ENCODE results near the gene MARCHF10.

Gene MARCHF10

DNA sequence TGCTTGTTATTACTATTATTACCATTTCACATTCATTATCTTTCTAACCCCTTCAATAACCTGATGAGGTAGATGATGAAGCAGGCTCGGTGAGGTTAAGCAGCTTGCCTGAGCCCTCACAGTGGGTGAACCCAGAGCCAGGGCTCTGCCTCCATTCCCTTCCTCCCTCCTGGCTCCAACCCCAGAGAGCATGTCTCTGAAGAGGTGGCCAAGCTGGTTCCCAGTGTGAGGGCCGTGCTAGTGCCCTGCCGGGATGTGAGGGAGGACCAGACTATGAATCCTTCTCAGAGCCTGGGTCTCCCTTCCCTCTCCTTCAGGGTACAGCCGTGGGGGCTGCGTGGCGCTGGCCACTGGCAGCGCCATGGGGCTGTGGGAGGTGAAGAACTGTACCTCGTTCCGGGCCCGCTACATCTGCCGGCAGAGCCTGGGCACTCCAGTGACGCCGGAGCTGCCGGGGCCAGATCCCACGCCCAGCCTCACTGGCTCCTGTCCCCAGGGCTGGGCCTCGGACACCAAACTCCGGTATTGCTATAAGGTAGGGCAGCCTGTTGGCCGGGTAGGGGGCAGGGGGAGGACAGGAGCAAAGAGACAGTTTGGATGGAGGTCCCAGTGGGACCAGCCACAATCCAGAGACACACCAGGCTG, 131.0 kb downstream of the MARCHF10 start:
- Mint-ChIP-seq H3K36me3 (ENCODE audit: low read depth) (no peaks in the 10 kb centered on the region), H3K4me3 (no peak overlapping the region), H3K27ac (no peak overlapping the region), H3K4me1 (ENCODE audit: low read depth) (no peaks in the 10 kb centered on the region), H3K9me3 (no peaks in the 10 kb centered on the region), H3K27me3 (ENCODE audit: low read depth) (no peaks in the 10 kb centered on the region)
- no peak for DNase-seq (ENCODE audit: low spot score)

DNA sequence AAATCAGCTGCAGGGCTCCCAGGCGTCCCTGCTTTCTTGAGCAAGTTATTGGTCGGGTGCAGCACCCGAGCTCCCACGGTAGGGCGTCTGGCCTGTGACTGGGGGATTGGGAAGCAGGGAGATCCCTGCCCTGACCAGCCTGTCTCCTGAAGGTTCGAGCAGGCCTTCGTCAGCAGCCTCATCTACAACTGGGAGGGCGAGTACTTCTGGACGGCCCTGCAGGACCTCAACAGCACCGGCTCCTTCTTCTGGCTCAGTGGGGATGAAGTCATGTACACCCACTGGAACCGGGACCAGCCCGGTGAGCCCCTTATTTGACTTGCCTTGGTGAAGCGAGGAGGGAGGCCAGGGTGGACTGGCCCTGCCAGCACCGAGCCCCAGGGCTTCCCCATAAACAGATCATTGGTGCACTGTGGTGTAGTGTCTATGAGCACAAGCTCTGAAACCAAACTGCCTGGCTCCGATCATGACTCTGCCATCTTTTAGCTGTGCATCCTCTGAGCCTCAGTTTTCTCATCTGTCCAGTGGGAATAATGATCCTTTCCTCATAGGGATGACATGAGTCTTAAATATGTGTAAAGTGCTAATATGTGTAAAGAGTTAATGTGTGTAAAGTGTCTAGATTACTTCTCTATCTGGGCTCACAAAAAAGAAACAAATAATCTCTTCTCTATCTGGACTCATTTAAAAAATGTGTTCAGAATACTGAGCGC, 131.7 kb downstream of the MARCHF10 start:
- no peaks in the 10 kb centered on the region for H3K9me3 Mint-ChIP-seq
- H3K4me3 Mint-ChIP-seq = no peak overlapping the region
- no peak for DNase-seq (ENCODE audit: low spot score)
- no peak overlapping the region for H3K27ac Mint-ChIP-seq
- H3K4me1 Mint-ChIP-seq (ENCODE audit: low read depth) = no peaks in the 10 kb centered on the region
- no peaks in the 10 kb centered on the region for H3K36me3 Mint-ChIP-seq (ENCODE audit: low read depth)
- H3K27me3 Mint-ChIP-seq (ENCODE audit: low read depth) = no peaks in the 10 kb centered on the region

DNA sequence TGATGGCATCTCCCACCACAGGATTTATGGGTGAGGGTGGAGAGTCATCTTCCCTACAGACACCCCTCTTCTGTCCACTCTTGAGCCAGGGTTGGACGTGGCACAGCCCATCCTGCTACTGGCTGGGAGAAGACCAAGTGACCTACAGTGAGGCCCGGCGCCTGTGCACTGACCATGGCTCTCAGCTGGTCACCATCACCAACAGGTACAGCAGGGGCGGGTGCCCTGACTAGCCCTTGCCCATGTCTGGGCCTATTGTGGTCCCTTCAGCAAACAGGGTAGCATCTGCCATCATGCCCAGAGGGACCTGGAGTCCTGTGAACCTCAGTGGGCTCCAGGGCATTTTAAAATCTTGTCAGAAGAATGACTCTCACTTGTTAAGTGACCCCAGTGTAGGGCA, 132.4 kb downstream of the MARCHF10 start:
- H3K27me3 Mint-ChIP-seq (ENCODE audit: low read depth) = no peaks in the 10 kb centered on the region
- H3K4me3 Mint-ChIP-seq = no peak overlapping the region
- H3K9me3 Mint-ChIP-seq = no peaks in the 10 kb centered on the region
- no peak overlapping the region for H3K27ac Mint-ChIP-seq
- no peak for DNase-seq (ENCODE audit: low spot score)
- H3K36me3 Mint-ChIP-seq (ENCODE audit: low read depth) = no peaks in the 10 kb centered on the region
- H3K4me1 Mint-ChIP-seq (ENCODE audit: low read depth) = no peaks in the 10 kb centered on the region

DNA sequence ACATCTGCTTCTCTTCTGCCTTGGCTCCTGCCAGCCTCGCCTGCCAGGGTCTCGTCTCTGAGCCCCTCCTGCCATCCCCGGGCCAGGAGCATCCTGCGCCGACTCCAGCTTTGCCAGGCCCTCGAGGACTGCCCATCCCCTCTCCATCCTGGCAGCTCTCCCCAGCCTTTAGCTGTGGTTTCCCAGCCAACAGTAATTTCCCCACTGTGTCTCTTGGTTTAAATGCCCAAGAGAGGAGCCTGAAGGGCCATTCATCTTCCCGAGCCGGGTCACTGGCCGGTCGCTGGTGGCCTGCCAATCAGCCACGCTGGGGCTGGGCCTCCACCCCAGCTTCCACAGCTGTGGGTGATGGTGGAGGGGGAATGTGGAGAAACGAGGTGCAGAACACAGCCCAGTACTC, 132.9 kb downstream of the MARCHF10 start:
- no peaks in the 10 kb centered on the region for H3K4me1 Mint-ChIP-seq (ENCODE audit: low read depth)
- DNase-seq (ENCODE audit: low spot score) = no peak

DNA sequence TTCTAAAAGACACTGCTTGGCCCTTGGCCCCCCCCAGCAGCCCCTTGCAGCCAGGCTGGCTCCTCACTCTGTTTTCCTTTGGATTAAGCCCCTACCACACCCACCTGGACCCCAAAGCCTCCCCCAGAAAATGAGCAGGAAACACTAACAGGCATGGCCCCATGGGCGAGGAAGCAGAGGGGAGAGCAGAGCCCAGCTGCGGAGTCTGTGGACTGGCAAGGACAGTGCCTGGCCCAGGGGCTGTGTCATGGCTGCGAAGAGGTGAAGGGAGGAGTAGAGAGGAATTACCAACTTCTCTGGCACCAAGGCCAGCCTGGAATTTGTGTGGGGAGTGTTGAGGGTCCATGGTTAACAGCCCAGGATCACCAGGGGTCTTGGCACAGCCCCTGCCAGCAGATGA, 133.3 kb downstream of the MARCHF10 start:
- Mint-ChIP-seq H3K27me3 (ENCODE audit: low read depth) (no peaks in the 10 kb centered on the region), H3K4me3 (no peak overlapping the region), H3K27ac (no peak overlapping the region), H3K36me3 (ENCODE audit: low read depth) (no peaks in the 10 kb centered on the region), H3K4me1 (ENCODE audit: low read depth) (no peaks in the 10 kb centered on the region), H3K9me3 (no peaks in the 10 kb centered on the region)
- no peak for DNase-seq (ENCODE audit: low spot score)

More for the DNA sequence above, 132.9 kb downstream of the MARCHF10 start:
- Mint-ChIP-seq H3K27ac (no peak overlapping the region), H3K9me3 (no peaks in the 10 kb centered on the region), H3K27me3 (ENCODE audit: low read depth) (no peaks in the 10 kb centered on the region), H3K4me3 (no peak overlapping the region), H3K36me3 (ENCODE audit: low read depth) (no peaks in the 10 kb centered on the region)

DNA sequence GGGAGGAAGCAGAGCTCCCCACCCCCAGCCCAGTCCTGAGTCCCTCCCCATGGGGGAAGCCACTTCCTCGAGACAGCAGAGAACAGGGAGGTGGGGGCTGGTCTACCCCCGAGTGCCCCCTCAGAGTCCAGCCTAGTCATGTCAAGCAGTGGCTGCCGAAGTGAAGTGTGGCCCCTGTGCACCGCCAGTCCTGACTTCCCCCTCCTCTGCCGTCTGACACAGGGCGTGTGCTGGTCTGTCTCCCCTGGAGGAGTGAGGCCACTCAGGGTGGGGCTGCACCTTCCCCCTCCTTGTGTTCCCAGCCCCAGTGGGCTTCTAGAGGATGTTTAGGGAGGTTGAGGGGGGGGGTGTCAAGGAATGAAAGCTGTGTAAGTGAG, 133.8 kb downstream of the MARCHF10 start:
- no peaks in the 10 kb centered on the region for H3K4me1 Mint-ChIP-seq (ENCODE audit: low read depth)
- no peak for DNase-seq (ENCODE audit: low spot score)
- H3K27me3 Mint-ChIP-seq (ENCODE audit: low read depth) = no peaks in the 10 kb centered on the region
- no peaks in the 10 kb centered on the region for H3K9me3 Mint-ChIP-seq
- no peak overlapping the region for H3K27ac Mint-ChIP-seq
- H3K4me3 Mint-ChIP-seq = no peak overlapping the region
- H3K36me3 Mint-ChIP-seq (ENCODE audit: low read depth) = no peaks in the 10 kb centered on the region

DNA sequence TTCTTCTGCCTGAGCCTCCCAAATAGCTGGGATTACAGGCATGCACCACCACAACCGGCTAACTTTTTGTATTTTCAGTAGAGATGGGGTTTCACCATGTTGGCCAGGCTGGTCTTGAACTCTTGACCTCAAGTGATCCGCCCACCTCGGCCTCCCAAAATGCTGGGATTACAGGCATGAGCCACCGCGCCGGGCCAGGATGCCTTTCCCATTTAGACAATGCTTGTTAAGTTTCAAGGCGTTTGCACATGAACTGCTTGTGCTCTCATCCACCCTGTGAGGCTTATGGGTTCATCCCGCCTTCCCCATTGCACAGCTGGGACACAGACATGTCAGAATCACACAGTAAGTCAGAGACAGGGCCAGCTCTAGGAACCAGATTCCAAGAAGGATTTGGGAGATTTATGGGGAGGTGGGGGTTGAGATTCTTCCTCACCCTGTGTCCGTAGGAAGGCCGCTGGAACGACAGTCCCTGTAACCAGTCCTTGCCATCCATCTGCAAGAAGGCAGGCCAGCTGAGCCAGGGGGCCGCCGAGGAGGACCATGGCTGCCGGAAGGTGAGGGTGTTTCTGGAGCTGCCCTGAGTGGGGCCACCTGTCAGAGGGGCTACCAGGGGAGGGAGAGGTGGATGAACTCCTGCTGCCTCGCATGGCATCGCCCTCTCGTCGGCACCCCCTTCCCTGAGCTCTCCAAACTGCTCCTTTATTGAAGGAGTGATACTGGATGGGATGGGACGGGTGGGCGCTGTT, 134.3 kb downstream of the MARCHF10 start:
- no peaks in the 10 kb centered on the region for H3K4me1 Mint-ChIP-seq (ENCODE audit: low read depth)
- H3K9me3 Mint-ChIP-seq = no peaks in the 10 kb centered on the region
- H3K27me3 Mint-ChIP-seq (ENCODE audit: low read depth) = no peaks in the 10 kb centered on the region
- DNase-seq (ENCODE audit: low spot score) = no peak
- no peak overlapping the region for H3K27ac Mint-ChIP-seq
- no peak overlapping the region for H3K4me3 Mint-ChIP-seq
- no peaks in the 10 kb centered on the region for H3K36me3 Mint-ChIP-seq (ENCODE audit: low read depth)

DNA sequence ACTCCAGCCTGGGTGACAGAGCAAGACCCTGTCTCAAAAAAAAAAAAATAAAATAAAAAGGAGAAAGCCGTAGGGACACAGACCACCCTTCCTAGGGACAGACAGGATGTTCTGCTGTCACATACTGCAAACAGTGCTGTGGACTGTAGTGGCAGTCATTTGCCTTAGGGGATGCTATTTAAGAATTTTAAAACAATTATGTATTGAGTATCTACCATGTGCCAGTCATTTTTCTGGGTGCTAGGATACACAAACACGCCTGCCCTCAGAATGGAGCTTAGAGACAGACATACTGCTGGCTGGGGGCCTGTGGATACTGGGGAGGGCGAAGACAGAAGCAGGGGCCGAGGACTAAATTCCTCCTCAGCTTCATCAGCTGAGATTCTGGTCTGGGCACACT, 135.2 kb downstream of the MARCHF10 start:
- H3K27ac Mint-ChIP-seq = no peak overlapping the region
- no peaks in the 10 kb centered on the region for H3K27me3 Mint-ChIP-seq (ENCODE audit: low read depth)
- H3K4me3 Mint-ChIP-seq = no peak overlapping the region
- H3K9me3 Mint-ChIP-seq = no peaks in the 10 kb centered on the region
- H3K36me3 Mint-ChIP-seq (ENCODE audit: low read depth) = no peaks in the 10 kb centered on the region
- no peak for DNase-seq (ENCODE audit: low spot score)
- no peaks in the 10 kb centered on the region for H3K4me1 Mint-ChIP-seq (ENCODE audit: low read depth)

DNA sequence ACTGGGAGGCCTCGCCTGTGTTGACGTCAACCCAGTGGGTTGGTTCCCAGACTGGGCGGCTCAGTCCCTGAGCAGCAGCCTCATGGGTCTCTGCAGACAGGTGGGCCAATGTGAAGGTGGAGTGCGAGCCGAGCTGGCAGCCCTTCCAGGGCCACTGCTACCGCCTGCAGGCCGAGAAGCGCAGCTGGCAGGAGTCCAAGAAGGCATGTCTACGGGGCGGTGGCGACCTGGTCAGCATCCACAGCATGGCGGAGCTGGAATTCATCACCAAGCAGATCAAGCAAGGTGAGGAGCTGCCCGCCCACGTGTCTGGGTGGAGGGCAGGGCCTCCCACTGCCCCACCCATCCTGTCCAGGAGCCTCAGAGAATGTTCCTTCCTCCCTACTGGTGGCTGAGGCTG, 136.6 kb downstream of the MARCHF10 start:
- Mint-ChIP-seq H3K9me3 (no peaks in the 10 kb centered on the region), H3K36me3 (ENCODE audit: low read depth) (no peaks in the 10 kb centered on the region), H3K27ac (no peak overlapping the region), H3K4me1 (ENCODE audit: low read depth) (no peaks in the 10 kb centered on the region), H3K4me3 (no peak overlapping the region), H3K27me3 (ENCODE audit: low read depth) (no peaks in the 10 kb centered on the region)
- no peak for DNase-seq (ENCODE audit: low spot score)

DNA sequence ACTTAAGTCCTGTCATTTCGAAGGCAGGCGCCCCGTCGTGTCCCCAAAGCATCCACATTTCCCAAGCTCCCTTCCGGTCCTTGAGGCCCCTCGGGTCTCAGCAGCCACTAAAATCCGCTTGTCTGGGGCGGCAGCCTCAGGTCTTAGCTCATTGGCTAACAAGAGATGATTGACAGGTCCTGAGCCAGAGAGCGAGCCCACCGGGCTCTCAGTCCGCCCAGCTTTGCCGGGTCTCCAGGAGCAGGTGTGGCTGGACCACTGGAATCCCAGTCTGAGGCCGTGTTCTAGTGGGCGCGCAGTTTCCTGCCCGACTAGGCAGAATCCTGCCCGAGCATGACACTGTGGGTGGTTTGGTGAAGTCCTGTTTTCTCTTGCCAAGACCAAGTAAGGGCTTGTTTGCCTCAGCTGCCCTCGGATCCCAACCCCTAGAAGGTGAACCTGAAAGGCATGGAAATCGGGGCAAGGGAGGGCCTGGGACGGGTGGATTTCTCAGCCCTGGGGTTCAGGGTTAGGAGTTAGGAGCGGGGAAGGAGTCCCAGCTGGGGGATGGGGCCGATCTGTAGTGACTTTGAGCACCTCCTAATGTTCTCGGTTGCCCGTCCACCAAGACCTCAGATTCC, 137.8 kb downstream of the MARCHF10 start:
- H3K36me3 Mint-ChIP-seq (ENCODE audit: low read depth) = no peaks in the 10 kb centered on the region
- DNase-seq (ENCODE audit: low spot score) = no peak
- H3K27ac Mint-ChIP-seq = no peak overlapping the region
- no peak overlapping the region for H3K4me3 Mint-ChIP-seq
- no peaks in the 10 kb centered on the region for H3K9me3 Mint-ChIP-seq
- H3K27me3 Mint-ChIP-seq (ENCODE audit: low read depth) = no peaks in the 10 kb centered on the region
- no peaks in the 10 kb centered on the region for H3K4me1 Mint-ChIP-seq (ENCODE audit: low read depth)

DNA sequence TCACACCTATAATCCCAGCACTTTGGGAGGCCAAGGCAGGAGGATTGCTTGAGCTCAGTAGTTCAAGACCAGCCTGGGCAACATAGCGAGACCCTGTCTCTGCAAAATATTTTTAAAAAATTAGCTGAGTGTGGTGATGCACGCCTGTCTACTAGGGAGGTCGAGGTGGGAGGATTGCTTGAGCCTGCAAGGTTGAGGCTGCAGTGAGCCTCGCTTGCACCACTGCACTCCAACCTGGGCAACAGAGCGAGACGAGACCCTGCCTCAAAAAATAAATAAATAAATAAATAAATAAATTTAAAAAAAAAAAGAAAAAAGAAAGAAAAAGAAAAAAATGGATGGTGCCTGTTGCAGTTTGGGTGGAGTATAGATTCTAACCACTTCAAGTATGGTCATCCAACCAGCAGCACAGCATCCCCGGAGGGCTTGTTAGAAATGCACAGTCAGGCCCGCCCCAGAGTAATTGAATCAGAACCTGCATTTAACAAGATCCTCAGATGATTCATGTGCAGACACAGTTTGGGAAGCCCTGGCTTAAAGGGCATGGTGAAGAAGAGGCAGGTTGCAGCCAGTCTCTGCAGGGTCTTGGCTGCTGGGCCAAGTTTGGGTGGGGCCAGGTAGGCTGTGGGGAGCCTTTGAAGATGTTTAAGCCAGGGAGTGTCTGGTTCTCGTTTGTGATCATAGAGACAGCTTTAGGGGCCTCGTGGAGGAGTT, 139.9 kb downstream of the MARCHF10 start:
- H3K4me1 Mint-ChIP-seq (ENCODE audit: low read depth) = no peaks in the 10 kb centered on the region
- no peaks in the 10 kb centered on the region for H3K36me3 Mint-ChIP-seq (ENCODE audit: low read depth)
- H3K27me3 Mint-ChIP-seq (ENCODE audit: low read depth) = peaks cover 4% of the 10 kb centered on the region
- H3K4me3 Mint-ChIP-seq = no peak overlapping the region
- H3K27ac Mint-ChIP-seq = no peak overlapping the region
- no peak for DNase-seq (ENCODE audit: low spot score)
- H3K9me3 Mint-ChIP-seq = no peaks in the 10 kb centered on the region

DNA sequence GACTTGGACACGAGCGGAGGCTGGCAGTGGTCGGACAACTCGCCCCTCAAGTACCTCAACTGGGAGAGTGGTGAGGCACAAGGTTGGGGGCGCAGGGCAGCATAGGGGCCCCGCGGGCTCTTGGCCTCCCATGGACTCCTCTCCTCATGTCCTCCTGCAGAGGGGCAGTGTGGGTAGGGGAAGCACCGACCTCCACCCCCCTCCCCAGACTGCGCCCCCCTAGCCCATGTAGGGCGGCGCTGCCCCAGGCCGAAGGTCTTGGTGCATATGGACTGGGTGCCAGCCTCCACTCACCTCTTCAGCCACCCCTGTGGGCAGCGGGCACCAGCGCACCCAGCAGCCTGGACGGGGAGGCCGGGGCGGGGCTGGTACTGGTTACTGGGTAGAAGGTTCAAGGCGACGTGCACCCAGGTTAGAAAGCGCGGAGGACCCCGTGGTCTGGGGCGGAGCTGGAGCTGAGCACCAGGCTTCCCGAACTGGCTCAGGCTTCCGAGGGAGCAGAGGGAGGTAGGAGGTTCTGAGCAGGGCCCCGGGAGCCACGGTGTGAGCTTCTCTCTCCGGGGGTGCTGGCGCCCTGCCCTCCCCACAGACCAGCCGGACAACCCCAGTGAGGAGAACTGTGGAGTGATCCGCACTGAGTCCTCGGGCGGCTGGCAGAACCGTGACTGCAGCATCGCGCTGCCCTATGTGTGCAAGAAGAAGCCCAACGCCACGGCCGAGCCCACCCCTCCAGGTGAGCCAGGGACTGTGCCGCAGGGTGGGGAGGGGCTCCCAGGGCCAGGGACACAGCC, 141.1 kb downstream of the MARCHF10 start:
- Mint-ChIP-seq H3K27me3 (ENCODE audit: low read depth) (peaks cover 9% of the 10 kb centered on the region), H3K36me3 (ENCODE audit: low read depth) (no peaks in the 10 kb centered on the region), H3K4me1 (ENCODE audit: low read depth) (no peaks in the 10 kb centered on the region), H3K9me3 (no peaks in the 10 kb centered on the region), H3K27ac (no peak overlapping the region), H3K4me3 (no peak overlapping the region)
- no peak for DNase-seq (ENCODE audit: low spot score)

Measured in T-helper 2 cell treated with Interferon-gamma antibody and Interleukin-4, amounts not matched to agents 5 μg/mL and 100 μg/mL, for 36 hours (primary cell).